ENCODE results near the gene AQP7.
"Not testable (repeated sequence)": the region's sequence is repeated elsewhere in the genome, so short reads cannot be mapped to it uniquely, and the experiment has no call there.

The AQP7 gene

GRCh38 chr9:33431420-33431819 is 29.1 kb upstream of the AQP7 start:
- no peak for DNase-seq

- no peak for DNase-seq
Measured at GRCh38 chr9:33430942-33431341, 28.6 kb upstream of the AQP7 start.

GRCh38 chr9:33429256-33429985 is 27.1 kb upstream of the AQP7 start:
- no peak for DNase-seq

- DNase-seq, result no peak
Measured at GRCh38 chr9:33426843-33427293, 24.5 kb upstream of the AQP7 start.

GRCh38 chr9:33425128-33425533 is 22.8 kb upstream of the AQP7 start:
- no peak for DNase-seq

- not testable (repeated sequence) for DNase-seq
Measured at GRCh38 chr9:33424492-33424891, 22.1 kb upstream of the AQP7 start.

- not testable (repeated sequence) for DNase-seq
Measured at GRCh38 chr9:33424043-33424442, 21.7 kb upstream of the AQP7 start.

GRCh38 chr9:33419708-33420303 is 17.4 kb upstream of the AQP7 start:
- DNase-seq, result no peak

GRCh38 chr9:33418090-33418489 is 15.7 kb upstream of the AQP7 start:
- DNase-seq, result no peak

- DNase-seq, result no peak
Measured at GRCh38 chr9:33416996-33417395, 14.6 kb upstream of the AQP7 start.

GRCh38 chr9:33415501-33416038 is 13.2 kb upstream of the AQP7 start:
- DNase-seq, result peak in 1 of 2 experiments; percentile 5

GRCh38 chr9:33414889-33415500 is 12.6 kb upstream of the AQP7 start:
- no peak for DNase-seq

GRCh38 chr9:33414268-33414667 is 11.9 kb upstream of the AQP7 start:
- no peak for DNase-seq

- DNase-seq, result no peak
Measured at GRCh38 chr9:33408087-33408486, 5.7 kb upstream of the AQP7 start.

GRCh38 chr9:33407061-33407460 is 4.7 kb upstream of the AQP7 start:
- no peak for DNase-seq

- DNase-seq, result no peak
Measured at GRCh38 chr9:33404788-33405362, 2.5 kb upstream of the AQP7 start.

- DNase-seq, result no peak
Measured at GRCh38 chr9:33403941-33404787, 1.8 kb upstream of the AQP7 start.

- DNase-seq, result not testable (repeated sequence)
Measured at GRCh38 chr9:33401809-33402208, 559 bp downstream of the AQP7 start.

GRCh38 chr9:33399047-33399446 is 3.3 kb downstream of the AQP7 start:
- DNase-seq, result not testable (repeated sequence)

GRCh38 chr9:33397801-33398200 is 4.6 kb downstream of the AQP7 start:
- DNase-seq, result not testable (repeated sequence)

- not testable (repeated sequence) for DNase-seq
Measured at GRCh38 chr9:33395159-33395879, 7.0 kb downstream of the AQP7 start.

GRCh38 chr9:33393986-33394385 is 8.4 kb downstream of the AQP7 start:
- not testable (repeated sequence) for DNase-seq

Data from cerebellar nuclear complex (tissue), 1 donor.